ENCODE results near the gene OARD1.
"Not testable (repeated sequence)": the region's sequence is repeated elsewhere in the genome, so short reads cannot be mapped to it uniquely, and the experiment has no call there.

Gene OARD1

GRCh38 chr6:41071923-41072835, at the start of gene OARD1:
Gene OARD1, minus strand, starts transcription at chr6:41072356. Its CDS starts 722 bp downstream, at chr6:41071634.
- TF ChIP-seq CTCF (IDR thresholded peaks at IDR 0.05; ENCODE audit: low read depth, low read length) = 0 out of 2 replicates have a peak, but pooled peaks have one; percentile 9

GRCh38 chr6:41120058-41120457, 47.9 kb upstream of the OARD1 start:
- no peak for TF ChIP-seq CTCF (IDR thresholded peaks at IDR 0.05; ENCODE audit: low read depth, low read length)
- DNase-seq (ENCODE audit: extremely low read depth, low read depth) = no peak

More at GRCh38 chr6:41071923-41072835, at the start of gene OARD1:
- peak; percentile 99 for DNase-seq (ENCODE audit: extremely low read depth, low read depth)

DNA sequence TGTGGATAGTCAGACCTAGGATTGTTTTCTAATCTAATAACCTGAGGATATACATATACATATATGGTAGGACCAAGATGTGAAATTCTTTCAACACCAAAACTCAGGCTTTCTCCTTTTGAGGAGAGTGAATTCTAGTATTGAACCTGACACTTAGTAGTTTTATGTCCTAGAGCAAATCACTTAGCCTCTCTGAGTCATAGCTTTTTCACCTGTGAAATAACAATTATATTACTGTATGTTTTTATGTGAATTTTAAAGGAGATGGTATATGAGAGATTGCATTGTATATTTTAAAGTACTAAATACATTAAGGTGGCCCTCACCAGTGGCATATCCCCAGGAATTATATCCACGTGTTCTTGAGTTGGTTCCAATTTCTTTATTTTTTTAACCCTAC, 47.4 kb upstream of the OARD1 start:
- no peak for DNase-seq (ENCODE audit: extremely low read depth, low read depth)
- no peak for TF ChIP-seq CTCF (IDR thresholded peaks at IDR 0.05; ENCODE audit: low read depth, low read length)

- DNase-seq (ENCODE audit: extremely low read depth, low read depth) = not testable (repeated sequence)
Measured at GRCh38 chr6:41115027-41115426, 42.9 kb upstream of the OARD1 start.

- no peak for DNase-seq (ENCODE audit: extremely low read depth, low read depth)
- TF ChIP-seq CTCF (IDR thresholded peaks at IDR 0.05; ENCODE audit: low read depth, low read length) = no peak
Measured at GRCh38 chr6:41111017-41111416, 38.9 kb upstream of the OARD1 start.

DNA sequence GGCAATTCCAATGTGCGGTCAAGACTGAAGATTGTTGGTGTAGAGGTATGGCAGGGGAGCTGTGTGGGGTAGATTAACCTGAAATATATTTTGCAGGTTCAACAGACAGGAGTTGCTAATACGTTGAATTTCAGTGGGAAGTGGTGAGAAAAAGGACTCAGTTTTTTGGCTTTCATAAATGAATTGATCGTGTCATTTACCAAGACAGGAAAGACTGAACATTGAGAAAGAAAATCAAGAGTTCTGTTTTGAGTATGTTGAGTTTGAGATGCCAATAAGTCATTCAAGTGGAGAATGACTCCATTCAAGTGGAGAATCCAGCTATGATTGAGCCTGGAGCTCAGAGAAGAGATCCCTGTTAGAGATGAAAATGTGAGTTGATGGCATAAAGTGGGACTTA, 31.7 kb upstream of the OARD1 start:
- no peak for TF ChIP-seq CTCF (IDR thresholded peaks at IDR 0.05; ENCODE audit: low read depth, low read length)
- DNase-seq (ENCODE audit: extremely low read depth, low read depth) = no peak

DNA sequence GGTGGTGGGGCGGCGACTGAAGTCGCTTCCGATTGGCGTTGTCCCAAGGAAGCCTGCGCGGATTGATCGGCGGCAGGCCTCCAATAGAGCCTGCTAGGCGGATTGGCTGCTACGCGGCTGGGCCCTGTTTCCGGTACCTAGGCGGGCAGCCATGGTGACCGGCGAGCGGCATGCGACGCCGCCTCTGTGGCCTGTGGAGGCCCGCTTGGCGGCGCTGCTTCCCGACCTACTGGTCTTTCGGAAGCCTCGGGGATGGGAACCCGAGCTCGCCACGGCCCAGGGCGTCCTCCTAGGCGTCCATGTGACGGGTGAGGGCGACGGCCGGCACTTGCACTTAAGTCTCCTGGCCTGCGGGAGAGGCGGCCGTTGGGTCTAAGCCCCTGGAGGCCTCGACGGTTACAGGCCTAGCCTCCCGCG, 28.7 kb upstream of the OARD1 start:
- TF ChIP-seq CTCF (IDR thresholded peaks at IDR 0.05; ENCODE audit: low read depth, low read length) = no peak
- no peak for DNase-seq (ENCODE audit: extremely low read depth, low read depth)
